NCI-H2227 (cell line): ENCODE measurements around the gene C9orf78.
"Not testable (repeated sequence)": the region's sequence is repeated elsewhere in the genome, so short reads cannot be mapped to it uniquely, and the experiment has no call there.

Source experiments
- DNase-seq: peaks from one replicate; lab custom pipeline; 2025; ENCODE audit not compliant: unreplicated experiment; lab: John Stamatoyannopoulos, UW

The C9orf78 gene

DNA sequence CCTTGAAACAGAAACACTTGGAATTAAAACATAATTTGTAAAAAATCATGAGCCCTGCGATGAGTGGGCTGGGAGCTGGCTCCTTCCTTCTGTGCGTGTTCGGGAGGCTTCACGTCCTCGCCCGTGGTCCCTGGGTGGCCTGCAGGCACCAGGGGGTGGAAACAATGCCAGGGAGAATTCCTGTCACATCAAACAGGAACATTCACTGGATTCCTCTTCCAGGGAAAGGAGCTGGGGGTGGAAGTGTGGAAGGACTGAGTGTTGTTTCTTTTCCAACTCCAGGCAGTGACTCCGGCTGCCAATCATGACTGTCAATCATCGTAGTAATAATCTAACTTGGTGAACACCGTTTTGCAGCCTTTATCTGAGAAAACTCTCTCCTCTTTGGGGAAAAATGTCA lies 21.4 kb downstream of the C9orf78 start:
- no peak for DNase-seq

DNA sequence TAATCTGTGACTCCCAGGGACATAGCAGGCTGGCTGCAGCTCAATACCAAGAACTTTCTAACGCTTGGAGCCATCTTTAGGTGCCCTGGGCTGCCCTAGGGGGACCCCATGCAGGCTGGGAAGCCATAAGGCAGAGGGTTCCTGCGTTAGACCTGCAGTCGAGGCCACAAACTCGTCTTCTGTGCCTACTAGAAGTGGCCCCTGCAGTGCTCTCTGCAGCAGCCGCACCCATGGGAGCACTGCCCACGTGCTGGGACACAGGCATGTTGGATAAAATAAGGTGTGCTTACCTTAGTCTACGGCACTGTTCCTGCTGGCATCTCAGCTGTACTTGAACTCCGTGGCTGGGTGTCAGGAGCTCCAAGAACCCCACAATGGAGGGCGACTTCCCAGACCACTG lies 22.7 kb downstream of the C9orf78 start:
- DNase-seq = no peak

DNA sequence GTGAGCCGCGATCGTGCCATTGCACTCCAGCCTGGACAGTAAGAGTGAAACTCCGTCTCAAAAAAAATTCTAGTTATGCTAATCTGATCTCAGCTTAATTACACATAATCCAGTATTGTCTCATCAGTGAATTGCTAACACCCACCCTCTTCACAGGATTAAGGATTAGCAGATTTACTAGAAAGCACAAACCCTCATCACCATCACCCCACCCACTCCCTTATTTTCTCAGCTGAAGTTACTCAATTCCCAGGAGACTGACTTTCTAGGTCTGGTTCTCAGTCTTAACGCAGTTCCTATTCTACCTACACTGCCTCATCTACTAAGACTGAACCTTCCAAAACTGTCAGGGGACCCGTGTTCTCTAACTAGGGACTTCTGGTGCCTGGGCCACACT lies 23.1 kb downstream of the C9orf78 start:
- DNase-seq = no peak

- DNase-seq = no peak
Observed at GRCh38 chr9:129810788-129811187, 24.3 kb downstream of the C9orf78 start.

GRCh38 chr9:129810116-129810515 lies 25.0 kb downstream of the C9orf78 start:
- no peak for DNase-seq

DNA sequence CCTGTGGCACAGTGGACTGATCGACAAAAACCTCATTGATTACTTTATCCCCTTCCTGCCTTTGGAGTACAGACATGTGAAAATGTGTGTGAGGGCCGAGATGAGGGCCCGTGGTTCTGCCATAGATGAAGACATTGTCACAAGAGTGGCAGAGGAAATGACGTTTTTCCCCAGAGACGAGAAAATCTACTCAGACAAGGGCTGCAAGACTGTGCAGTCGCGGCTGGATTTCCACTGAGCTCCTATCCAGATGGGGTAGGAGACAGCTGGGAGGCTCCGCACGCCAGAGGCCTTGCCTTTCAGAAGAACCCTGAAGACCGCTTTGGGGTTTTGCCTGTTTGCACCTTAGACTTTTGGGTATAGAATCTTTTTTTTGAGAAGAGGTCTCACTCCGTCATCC lies 25.7 kb downstream of the C9orf78 start:
- no peak for DNase-seq

- no peak for DNase-seq
Observed at GRCh38 chr9:129806061-129806460, 29.0 kb downstream of the C9orf78 start.

- no peak for DNase-seq
Observed at GRCh38 chr9:129803676-129804060, 31.4 kb downstream of the C9orf78 start.

- peak; percentile 94 for DNase-seq
Observed at GRCh38 chr9:129802833-129803675, 32.0 kb downstream of the C9orf78 start, which contains the start of gene TOR1B. TOR1B (plus strand) TSS chr9:129803184; CDS start chr9:129803213, 29 bp downstream.

GRCh38 chr9:129801504-129801903 lies 33.6 kb downstream of the C9orf78 start:
- DNase-seq = no peak

DNA sequence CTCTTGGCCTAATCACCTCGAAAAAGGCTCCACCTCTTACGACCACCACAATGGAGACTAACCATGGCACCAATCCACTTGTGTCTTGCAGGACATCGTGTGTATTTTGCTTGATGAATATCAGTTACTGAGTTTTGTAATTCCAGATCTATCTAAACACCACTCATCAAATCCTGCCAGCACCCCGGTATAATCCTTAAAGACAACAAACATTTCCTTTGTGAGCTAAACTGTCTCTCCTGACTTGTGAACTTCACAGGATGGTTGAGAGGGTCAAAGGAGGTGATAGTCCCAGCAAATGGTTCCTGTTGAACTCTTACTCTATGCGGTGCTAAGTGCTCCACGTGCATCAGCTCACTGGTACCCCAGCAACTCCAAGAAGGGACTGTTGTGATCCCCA lies 36.1 kb downstream of the C9orf78 start:
- DNase-seq = no peak

- not testable (repeated sequence) for DNase-seq
Observed at GRCh38 chr9:129796029-129796428, 39.0 kb downstream of the C9orf78 start.

DNA sequence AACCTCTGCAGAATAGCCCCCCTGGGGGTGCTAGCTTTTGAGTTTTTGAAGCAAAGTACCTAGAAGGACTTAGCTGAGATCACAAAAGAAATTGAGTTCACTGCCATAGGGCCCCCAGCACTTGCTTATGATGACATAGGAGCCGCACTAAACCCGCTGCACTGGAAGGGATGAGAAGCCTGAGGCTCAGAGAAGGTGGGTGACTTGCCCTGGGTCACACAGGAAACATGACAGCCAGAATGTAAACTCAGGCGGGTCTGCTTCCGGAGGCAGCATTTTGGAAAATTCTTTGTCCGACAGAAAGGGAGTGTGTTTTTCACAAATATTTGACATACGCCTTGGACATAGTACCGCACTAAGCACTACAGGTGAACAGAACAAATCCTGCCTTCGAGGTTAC lies 40.5 kb downstream of the C9orf78 start:
- no peak for DNase-seq

DNA sequence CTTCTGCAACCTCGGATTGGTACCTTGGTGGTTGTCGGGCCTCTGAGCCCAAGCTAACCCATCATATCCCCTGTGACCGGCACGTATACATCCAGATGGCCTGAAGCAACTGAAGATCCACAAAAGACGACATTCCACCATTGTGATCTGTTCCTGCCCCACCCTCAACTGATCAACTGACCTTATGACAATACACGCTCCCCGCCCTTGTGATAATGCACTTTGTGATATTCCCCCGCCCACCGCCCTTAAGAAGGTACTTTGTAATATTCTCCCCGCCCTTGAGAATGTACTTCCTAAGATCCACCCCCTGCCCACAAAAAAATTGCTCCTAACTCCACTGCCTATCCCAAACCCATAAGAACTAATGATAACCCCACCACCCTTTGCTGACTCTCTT lies 48.6 kb downstream of the C9orf78 start:
- DNase-seq = no peak

GRCh38 chr9:129785866-129786265 lies 49.2 kb downstream of the C9orf78 start:
- no peak for DNase-seq

- not testable (repeated sequence) for DNase-seq
Observed at GRCh38 chr9:129784970-129785369, 50.1 kb downstream of the C9orf78 start.

DNA sequence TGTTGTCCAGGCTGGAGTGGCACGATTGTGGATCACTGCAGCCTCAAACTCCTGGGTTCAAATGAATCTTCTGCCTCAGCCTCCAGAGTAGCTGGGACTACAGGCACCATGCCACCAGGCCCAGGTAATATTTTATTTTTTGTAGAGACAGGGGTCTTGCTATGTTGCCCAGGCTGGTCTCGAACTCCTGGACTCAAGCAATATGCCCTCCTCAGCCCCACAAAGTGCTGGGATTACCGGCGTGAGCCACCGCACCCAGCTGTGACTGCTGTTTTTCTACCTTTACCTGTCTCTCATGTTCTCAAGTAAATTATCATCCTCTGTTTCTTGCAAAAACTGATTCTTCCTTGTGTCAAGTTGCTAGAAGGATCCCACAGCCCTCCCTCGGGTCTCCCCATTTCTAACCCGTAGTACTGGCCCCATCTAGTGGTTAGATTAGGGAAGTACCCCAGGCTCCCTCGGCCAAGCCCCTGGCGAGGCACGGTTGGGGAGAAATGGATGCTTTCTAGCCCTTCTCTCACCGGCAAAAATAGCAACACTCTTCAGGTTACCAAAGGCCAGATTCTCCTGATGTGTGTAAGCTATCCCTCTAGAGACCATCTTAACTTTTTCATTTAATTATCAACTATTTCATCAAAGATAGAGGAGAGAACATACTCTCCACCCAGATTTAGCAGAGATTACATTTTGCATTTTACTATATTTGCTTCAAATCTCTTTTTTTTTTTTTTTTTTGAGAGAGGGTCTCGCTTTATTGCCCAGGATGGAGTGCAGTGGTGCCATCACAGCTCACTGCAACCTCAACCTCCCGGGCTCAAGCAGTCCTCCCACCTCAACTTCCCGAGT lies 51.3 kb downstream of the C9orf78 start:
- peak; percentile 76 for DNase-seq

DNA sequence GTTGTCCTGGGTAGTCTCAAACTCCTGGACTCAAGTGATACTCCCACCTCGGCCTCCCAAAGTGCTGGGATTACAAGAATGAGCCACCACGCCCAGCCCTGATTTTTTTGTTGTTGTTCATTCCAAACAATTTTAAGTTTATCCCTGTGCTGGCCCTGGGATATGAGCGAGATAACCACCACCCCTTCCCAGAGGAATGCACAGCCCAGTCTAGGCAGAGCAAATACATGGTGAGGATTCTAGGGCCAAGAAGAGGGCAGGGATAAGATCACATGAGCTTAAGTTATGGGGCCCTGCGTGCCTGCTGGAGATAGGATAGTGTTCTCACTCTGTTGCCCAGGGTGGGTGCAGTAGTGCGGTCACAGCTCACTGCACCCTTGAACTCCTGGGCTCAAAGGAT lies 53.1 kb downstream of the C9orf78 start:
- no peak for DNase-seq

DNA sequence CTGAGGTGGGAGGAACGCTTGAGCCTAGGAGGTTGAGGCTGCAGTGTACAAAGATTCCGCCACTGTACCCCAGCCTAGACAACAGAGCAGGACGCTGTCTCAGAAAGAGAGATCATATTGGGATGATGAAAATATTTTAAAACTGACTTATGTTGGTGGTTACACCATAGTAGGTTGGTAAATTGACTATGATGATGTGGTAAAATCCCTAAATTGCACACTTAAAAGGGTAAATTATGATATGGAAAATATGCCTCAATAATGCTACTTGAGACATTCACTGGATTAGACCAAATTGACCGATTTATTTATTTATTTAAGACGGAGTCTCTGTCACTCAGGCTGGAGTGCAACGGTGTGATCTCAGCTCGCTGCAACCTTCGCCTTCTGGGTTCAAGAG lies 53.9 kb downstream of the C9orf78 start:
- no peak for DNase-seq

- DNase-seq = no peak
Observed at GRCh38 chr9:129779560-129780190, 55.4 kb downstream of the C9orf78 start.

DNA sequence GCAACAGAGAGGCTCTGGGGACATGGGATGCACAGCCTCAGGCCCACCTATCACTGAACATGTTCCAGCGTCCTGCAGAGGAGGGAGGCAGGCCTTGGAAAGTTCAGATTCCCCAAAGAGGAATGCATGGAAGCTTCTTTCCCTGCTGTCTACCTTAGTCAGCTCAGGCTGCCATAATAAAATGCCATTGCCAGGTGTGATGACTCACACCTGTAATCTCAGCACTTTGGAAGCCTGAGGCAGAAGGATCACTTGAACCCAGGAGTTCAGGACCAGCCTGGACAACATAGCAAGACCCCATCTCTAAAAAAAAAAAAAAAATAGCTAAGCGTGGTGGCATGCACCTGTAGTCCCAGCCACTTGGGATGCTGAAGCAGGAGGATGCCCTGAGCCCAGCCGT lies 56.6 kb downstream of the C9orf78 start:
- no peak for DNase-seq

DNA sequence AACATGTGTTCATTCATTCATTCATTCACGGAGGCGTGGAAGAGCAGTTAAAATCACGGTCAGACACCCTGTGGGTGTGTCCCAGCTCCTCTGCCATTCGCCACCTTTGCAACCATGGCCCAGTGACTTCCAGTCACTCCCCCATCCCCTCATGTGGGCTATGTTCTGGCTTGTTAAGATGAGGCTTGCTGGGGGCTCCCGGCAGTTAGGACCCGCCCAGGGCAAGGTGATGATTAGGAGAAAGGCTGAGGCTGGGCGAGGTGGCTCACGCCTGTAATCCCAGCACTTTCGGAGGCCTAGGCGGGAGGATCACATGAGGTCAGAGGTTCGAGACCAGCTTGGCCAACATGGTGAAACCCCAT lies 57.3 kb downstream of the C9orf78 start:
- DNase-seq = no peak
